A204.1 (cell line): ENCODE data around the gene MESP1.

Experiments used
- FAIRE-seq: peaks from 2 replicates; lab custom pipeline; 2012; peaks lifted over from hg19 to GRCh38; lab: Jason Lieb, UNC

The MESP1 gene

DNA sequence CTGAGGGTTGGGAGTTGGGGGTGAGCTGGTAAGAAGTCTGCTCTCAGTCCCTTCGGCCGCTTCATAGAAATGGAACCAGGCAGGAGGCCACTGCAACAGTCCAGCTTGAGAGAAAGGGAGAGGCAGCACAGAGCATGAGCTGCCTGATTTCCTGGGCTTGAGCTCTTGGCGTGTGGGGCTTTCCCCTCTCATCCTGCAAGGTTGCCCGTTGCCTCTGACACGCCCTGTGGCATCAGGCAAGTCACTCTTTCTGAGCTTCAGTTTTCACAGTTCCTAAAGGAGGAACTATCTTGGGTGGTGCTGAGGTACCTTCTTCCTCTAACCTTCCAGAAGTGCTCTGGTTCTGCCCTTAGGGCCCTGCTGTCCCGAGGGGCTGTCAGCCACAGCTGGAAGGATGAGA is 30.0 kb upstream of the MESP1 start:
- FAIRE-seq: no peak

GRCh38 chr15:89780601-89781000 is 29.6 kb upstream of the MESP1 start:
- FAIRE-seq: no peak

DNA sequence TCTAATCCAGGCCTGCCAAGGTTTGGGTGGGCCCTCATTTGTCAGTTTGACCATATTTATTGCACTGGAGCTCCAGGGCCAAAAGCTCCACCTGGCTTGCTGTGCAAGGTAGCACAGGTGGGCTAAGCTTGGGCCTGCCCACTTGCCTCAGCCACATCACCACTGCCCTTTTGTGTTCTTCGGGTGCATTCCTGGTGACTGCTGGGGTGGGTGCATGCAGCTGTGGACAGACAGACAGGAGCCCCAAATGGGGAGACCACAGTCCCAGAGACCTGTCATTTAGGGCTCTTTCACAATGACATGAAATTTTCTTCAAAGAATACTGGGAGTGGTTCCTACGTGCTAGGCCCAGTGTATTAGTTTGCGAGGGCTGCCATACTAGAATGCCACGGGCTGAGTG is 27.8 kb upstream of the MESP1 start:
- FAIRE-seq: no peak

- no peak for FAIRE-seq
These were observed 26.8 kb upstream of the MESP1 start for GRCh38 chr15:89777782-89778380.

DNA sequence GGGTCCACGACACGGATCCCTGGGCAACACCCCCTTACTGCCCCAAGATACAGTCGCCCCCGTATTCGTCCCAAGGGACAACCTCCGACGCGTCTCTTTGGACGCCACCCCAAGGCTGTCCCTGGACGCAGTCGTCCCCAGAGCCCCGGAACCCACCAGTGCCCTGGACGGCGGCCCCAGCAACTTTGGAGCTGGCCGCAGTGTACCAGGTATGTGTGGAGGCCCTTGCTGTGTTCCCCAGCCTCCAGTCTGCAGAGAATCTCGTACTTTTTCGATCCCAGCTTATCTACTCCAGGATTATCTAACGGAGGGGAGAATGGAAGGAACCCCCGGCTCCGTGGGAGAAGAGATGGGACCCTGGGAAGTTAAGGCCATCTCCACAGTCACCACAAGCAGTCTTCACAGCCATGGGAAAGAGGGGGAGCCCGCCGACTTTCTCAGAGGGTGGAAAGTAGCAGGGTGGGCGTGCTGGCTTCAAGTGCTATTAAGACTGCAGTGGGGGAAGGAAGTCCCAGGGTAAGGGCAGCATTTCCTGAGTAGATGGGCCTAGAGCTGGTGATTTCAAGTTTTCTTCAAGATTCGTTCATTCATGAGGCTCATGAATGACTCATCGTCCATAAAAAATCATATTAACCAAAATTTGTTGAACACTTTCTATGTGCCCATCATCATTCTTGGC is 26.2 kb upstream of the MESP1 start:
- FAIRE-seq: no peak

- no peak for FAIRE-seq
These were observed 25.4 kb upstream of the MESP1 start, which contains the start of gene MESP2 for GRCh38 chr15:89776274-89777072. Gene MESP2 (plus strand): TSS chr15:89776332. CDS start chr15:89776358, 26 bp downstream.

DNA sequence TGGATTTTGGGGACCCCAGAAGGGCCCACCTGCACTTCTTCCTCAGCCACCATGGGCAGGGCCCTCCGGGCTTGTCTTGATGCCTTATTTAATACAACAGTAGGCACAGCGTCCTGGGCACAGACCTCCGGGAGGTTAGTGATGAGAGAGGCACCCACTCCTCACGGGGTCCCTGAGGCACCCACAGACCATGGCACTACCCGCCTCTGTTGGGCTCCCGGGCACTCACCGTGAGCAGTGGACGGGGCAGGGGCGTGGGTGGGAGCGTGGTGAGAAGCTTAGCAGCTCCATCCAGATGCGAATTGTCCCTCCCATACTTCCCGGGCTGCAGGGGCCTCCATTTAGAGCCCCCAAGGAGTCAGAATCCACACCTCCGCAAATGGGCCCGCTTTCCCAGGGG is 24.8 kb upstream of the MESP1 start:
- FAIRE-seq: no peak

DNA sequence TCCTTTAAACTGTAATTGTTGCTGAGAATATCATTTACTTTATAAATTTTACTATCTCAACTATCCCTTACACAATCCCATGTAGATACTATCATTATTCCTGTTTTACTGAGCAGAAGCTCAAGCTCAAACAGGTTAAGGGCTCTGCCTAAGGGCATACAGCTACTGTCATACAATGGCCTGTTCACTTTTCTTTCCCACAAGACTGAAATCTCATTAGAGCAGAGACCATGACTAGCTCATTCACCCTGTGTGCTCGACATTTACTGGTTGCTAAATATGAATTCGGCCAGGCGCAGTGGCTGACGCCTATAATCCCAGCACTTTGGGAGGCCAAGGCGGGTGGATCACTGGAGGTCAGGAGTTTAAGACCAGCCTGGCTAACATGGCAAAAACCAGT is 23.4 kb upstream of the MESP1 start:
- FAIRE-seq: no peak

DNA sequence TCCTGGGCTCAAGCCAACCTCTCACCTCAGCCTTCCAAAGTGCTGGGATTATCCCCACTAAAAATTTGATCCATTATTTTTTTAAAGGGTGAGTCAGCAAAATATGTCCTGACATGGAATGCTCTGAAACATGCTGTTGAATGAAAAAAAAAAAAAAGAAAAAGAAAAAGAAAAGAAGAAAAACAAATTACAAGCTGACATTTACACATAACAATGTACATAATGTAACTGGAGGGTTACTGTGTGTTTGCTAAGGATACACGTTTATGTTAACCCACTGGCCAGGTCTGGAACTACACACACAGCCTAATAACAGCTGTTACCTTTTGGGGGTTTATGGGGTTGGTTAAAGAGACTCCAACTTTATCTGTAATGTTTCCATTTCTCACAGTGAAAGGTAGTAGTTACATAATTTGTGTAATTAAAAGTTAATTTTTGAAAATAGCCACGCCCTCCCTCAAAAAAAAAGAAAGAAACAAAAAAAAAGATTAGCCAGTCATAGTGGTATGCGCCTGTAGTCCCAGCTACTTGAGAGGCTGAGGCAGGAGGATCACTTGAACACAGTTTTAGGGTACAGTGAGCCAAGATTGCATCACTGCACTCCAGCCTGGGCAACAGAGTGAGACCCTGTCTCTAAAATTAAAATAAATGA is 22.0 kb upstream of the MESP1 start:
- peak; percentile 43 for FAIRE-seq

- no peak for FAIRE-seq
These were observed 19.0 kb upstream of the MESP1 start for GRCh38 chr15:89770041-89770440.

DNA sequence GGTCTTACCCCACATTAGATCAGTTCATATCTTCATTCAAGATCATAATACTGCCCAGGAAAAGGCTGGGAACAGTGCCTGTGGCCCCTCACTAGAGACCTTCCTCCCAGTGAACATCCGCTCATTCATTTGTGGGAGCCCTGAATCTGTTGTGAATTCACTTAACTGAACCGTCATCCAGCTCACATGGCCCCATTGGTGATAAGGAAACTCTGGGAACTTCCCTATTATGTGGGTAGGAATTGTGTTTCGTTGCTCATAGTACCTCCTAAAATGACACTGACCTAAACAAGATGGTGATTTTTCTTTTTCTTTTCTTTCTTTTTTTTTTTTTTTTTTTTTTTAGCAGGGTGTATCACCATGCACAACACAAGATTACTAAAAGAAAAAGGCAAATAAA is 18.3 kb upstream of the MESP1 start:
- no peak for FAIRE-seq

GRCh38 chr15:89768071-89768500 is 17.0 kb upstream of the MESP1 start:
- FAIRE-seq: no peak

DNA sequence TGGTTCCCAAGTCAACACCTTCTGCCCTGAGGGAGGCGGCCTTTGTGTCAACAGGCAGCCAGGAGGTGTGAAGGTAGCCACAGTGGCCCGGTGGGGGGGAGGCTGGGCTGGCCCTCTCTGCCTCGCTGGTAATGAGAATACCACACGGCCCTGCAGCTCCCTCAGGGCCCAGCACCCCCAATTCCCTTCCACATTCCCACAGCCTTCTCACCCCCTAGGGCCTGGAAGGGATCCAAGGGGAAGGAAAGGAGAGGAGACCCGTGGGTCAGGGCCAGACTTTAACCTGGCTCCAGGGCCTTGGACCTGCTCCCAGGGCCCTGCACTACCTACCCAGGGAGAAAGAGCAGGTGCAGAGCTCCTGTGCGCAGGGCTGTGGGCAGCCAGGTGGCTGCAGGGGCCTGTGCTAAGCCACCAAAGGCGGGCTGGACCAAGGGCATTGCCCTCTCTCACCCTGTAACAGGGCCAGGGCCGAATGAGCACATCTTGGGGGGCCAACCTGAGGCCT is 16.4 kb upstream of the MESP1 start:
- no peak for FAIRE-seq

DNA sequence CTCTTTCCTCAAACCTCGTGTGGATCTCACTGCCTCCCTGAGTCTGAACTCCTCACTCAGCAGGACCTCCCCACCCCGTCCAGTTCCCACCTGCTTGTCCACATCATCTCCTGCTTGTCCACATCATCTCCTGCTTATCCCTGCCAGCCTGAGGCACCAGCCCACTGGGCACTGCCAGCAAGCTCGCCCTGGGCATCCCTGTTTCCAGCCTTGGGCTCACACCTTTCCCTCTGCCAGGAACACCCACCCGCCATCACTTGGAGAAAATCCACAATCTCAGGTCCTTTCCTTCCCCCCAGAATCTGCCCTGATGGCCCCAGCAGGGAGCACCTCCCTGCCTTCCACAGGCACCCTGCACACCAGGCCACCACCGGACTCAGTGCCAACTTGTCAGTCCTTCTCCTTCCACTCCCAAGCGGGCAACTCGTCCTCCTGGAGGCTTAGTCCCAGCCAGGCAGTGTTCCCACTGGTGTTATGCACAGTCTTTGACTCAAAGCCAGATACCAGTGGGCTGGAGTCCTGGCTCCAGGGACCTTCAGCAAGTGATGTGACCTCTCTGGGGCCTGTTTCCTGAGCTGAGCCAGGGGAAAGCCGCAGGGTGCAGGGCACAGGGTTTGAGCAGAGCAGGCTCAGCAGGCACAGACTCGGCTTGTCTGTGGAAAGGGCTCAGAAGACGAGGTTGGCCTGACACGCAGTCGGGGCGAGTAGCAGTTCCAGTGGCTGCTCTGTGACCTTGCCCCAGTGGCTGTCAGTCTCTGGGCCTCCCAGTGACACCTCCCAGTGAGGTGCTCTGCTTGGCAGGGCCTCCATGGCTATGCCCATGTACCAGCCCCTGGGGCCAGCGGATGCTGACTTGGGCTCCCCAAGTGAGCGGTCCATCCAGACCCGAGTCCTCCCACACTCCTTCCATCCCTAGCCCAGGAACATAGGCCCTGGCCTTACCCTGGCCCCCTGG is 15.6 kb upstream of the MESP1 start:
- FAIRE-seq: no peak

DNA sequence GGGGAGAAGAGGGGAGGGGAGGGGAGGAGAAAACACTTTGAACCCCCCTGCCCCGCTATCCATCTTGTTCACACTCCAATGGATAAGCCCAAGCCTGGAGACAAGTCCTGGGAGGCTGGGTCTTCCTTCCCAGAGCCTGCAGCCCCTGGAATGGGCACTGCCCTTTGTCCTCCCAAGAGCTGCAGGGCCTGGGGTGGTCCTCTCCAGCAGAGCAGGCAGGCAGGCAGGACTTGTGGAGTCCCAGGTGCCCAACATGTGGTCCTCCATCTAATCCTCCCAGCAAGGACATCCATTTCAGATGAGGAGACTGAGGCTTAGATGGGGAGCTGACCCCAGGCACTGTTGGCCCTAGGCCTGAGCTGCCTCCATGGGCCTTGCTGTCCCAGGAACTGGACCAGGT is 14.6 kb upstream of the MESP1 start:
- no peak for FAIRE-seq

GRCh38 chr15:89761929-89762328 is 10.9 kb upstream of the MESP1 start:
- no peak for FAIRE-seq

DNA sequence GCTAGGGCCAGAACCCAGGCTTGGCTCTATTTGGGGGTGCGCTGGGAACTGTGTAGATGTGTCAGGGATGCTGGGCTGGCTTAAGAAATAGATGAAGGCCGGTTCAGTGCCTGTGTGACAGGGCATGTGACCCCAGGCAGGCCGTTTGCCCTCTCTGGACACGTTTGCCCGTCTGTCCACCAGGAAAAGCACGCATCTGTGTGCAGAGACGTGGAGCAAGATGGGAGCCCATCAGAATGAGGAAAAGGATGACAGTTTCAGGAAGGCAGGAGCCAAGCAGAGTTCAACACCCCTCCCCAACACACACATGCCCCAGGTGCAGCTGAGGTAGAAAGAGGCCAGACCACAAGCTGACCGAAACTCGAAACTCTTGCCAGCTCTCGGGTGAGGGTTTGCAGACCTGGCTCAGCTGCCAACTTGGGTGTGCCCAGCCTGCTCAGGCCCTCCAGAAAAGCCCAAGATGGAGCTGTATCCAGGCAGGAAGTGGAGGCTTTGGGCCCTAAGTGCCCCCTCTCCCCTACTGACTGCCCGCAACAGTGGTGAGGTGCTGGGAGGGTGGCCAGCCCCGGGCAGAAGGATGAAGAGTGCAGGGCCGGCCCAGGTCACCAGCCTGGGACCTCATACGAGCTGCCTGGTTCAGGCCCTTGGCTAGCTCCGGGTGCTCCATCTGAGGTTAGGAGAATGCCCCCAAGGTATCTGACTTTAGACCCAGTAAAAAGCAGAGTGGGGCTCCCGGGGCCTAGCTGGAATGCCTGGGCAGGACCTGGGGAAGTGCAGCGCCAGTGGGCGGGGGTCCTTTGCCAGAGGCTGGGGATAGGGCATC is 10.2 kb upstream of the MESP1 start:
- no peak for FAIRE-seq

DNA sequence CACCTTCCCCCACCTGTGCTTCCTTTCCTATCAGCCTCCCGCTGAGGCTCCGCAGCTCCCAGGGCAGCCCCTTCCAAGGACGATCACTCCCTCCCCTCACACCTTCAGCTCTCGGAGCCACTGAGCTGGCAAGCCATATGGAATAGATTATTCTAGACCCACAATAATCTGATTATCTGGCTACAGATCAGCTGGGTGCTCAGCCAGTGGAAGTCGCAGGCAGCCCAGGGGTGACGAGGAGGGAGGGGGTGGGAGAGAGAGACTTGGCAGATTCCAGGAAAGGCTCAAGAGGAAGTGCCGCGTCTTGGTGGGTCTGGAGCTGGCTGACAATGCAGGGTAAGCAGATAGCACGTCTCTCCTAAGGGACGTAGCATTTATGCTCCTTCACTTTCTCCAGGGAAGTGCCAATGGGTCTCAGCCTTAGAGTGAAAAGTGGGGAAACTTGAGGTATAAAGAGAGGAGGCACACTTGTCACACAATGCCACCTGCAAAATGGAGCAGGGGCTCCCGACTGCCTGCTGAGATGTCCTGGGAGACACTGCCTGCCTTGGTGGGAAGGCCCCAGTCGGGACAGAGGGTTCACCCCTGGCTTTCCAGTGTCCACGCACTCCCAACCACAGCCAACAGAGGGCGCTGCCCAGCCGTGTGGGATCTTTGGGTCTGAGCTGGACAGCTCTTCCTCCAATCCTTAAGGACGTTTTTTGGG is 9.4 kb upstream of the MESP1 start:
- no peak for FAIRE-seq

GRCh38 chr15:89759835-89760234 is 8.8 kb upstream of the MESP1 start:
- no peak for FAIRE-seq

GRCh38 chr15:89758981-89759380 is 7.9 kb upstream of the MESP1 start:
- no peak for FAIRE-seq
